ENCODE measurements around the gene BIRC6.

Gene BIRC6

GRCh38 chr2:32656069-32656468 lies 299.2 kb downstream of the BIRC6 start:
- no peak for DNase-seq (ENCODE audit: low spot score)
- no peak for TF ChIP-seq CTCF (IDR thresholded peaks at IDR 0.05; ENCODE audit: extremely low read depth, missing control alignments)

GRCh38 chr2:32663864-32664263 lies 307.0 kb downstream of the BIRC6 start:
- no peak for DNase-seq (ENCODE audit: low spot score)
- no peak for TF ChIP-seq CTCF (IDR thresholded peaks at IDR 0.05; ENCODE audit: extremely low read depth, missing control alignments)

- no peak for TF ChIP-seq CTCF (IDR thresholded peaks at IDR 0.05; ENCODE audit: extremely low read depth, missing control alignments)
- DNase-seq (ENCODE audit: low spot score): no peak
Observed at GRCh38 chr2:32666704-32667103, 309.9 kb downstream of the BIRC6 start.

- no peak for TF ChIP-seq CTCF (IDR thresholded peaks at IDR 0.05; ENCODE audit: extremely low read depth, missing control alignments)
- no peak for DNase-seq (ENCODE audit: low spot score)
Observed at GRCh38 chr2:32668254-32668653, 311.4 kb downstream of the BIRC6 start.
